HepG2 (cell line): Measurements from ENCODE around the gene EYA3. TPM values are rescaled to one million over a fixed set of nuclear protein-coding genes. Genes with fewer than 3 reads are reported as not detected.

Experiments
- CHCHD3 ChIP-seq: sonication (generic); formaldehyde crosslinking; IDR thresholded peaks from 2 replicates; pipeline ENCODE4 v1.8.0; 2022; ENCODE audit warnings: mild to moderate bottlenecking, missing genetic modification reagents, moderate library complexity
- CHD4 ChIP-seq: fragments of 200-600 bp; sonication (generic); IDR thresholded peaks from 2 replicates; pipeline ENCODE4 v1.7.0; 2017; ENCODE audit warnings: mild to moderate bottlenecking, low read length, borderline replicate concordance
- PLRG1 ChIP-seq: fragments of 450-650 bp; conservative IDR thresholded peaks from 2 replicates; pipeline ENCODE4 v1.6.1; 2016
- ZMYM3 ChIP-seq: sonication (generic); formaldehyde crosslinking; IDR thresholded peaks from 2 replicates; pipeline ENCODE4 v1.5.1; 2020; ENCODE audit warnings: mild to moderate bottlenecking, missing genetic modification reagents
- ZNF367 ChIP-seq: sonication (generic); formaldehyde crosslinking; IDR thresholded peaks from 2 replicates; pipeline ENCODE4 v1.4.0; 2020; ENCODE audit warnings: missing genetic modification reagents, borderline replicate concordance
- ZNF441 ChIP-seq: sonication (generic); formaldehyde crosslinking; IDR thresholded peaks from 2 replicates; pipeline ENCODE4 v1.7.0; 2021; ENCODE audit warnings: missing genetic modification reagents, borderline replicate concordance
- ZNF747 ChIP-seq: sonication (generic); formaldehyde crosslinking; IDR thresholded peaks from 2 replicates; pipeline ENCODE4 v1.8.1; 2023; ENCODE audit warnings: missing genetic modification reagents, mild to moderate bottlenecking, borderline replicate concordance
- polyA plus RNA-seq, 8 experiments: library from polyadenylated mRNA; depleted of rRNA in 3 of 8; stranded (reverse) in 7 of 8; unstranded in 1 of 8; fragments of >200 nt; fragmentation: Illumina TruSeq in 4 of 8; extraction: Trizol in 4 of 8; gene quantifications; 2 replicates each; pipeline versions ENCODE4 v1.2.1 to v1.2.3, GENCODE V29; 2011 to 2016; ENCODE audit warnings: low read depth in 4 of 8, missing spikeins in 1 of 8, mixed read lengths in 1 of 8; ENCODE audit not compliant: insufficient read depth in 1 of 8
- total RNA-seq, 5 experiments: library from RNA; depleted of rRNA; stranded (reverse); fragments of >200 nt; fragmentation: Illumina TruSeq; extraction: Trizol; gene quantifications; 2 replicates each; pipeline ENCODE4 v1.2.3, GENCODE V29; 2016; ENCODE audit warnings: low read depth in 1 of 5
- TF ChIP-seq, protein P1 (sequence below), 2 experiments: sonication (generic) in 1 of 2; formaldehyde crosslinking in 1 of 2; IDR thresholded peaks; 2 replicates each; pipeline versions ENCODE4 v1.5.1 to v1.6.1; 2011 to 2020; ENCODE audit warnings: borderline replicate concordance in 1 of 2, low read depth in 1 of 2, low read length in 1 of 2, mild to moderate bottlenecking in 1 of 2, missing genetic modification reagents in 1 of 2, moderate library complexity in 1 of 2
- TF ChIP-seq, protein P2 (sequence below): sonication (generic); formaldehyde crosslinking; IDR thresholded peaks from 2 replicates; pipeline ENCODE4 v1.9.0; 2021; ENCODE audit warnings: missing genetic modification reagents, borderline replicate concordance
- TF ChIP-seq, protein P3 (sequence below), 2 experiments: fragments of 450-650 bp in 1 of 2; sonication (generic) in 1 of 2; formaldehyde crosslinking; IDR thresholded peaks; 2 replicates each; pipeline versions ENCODE4 v1.5.0 to v1.8.0; 2020 to 2022; ENCODE audit warnings: mild to moderate bottlenecking in 1 of 2, missing genetic modification reagents in 1 of 2
- TF ChIP-seq, protein P4 (sequence below): sonication (generic); formaldehyde crosslinking; IDR thresholded peaks from 2 replicates; pipeline ENCODE4 v1.5.0; 2020; ENCODE audit warnings: mild to moderate bottlenecking, missing genetic modification reagents
- TF ChIP-seq, protein P5 (sequence below): sonication (generic); formaldehyde crosslinking; IDR thresholded peaks from 2 replicates; pipeline ENCODE4 v1.8.1; 2023; ENCODE audit warnings: mild to moderate bottlenecking, moderate library complexity, missing genetic modification reagents

EYA3 gene
- total and polyA plus RNA-seq, 2 of the 13 experiments (the other 11 are each of a cell fraction or from before 2014, with no cell fraction given): 13.9 to 19.7 TPM

DNA sequence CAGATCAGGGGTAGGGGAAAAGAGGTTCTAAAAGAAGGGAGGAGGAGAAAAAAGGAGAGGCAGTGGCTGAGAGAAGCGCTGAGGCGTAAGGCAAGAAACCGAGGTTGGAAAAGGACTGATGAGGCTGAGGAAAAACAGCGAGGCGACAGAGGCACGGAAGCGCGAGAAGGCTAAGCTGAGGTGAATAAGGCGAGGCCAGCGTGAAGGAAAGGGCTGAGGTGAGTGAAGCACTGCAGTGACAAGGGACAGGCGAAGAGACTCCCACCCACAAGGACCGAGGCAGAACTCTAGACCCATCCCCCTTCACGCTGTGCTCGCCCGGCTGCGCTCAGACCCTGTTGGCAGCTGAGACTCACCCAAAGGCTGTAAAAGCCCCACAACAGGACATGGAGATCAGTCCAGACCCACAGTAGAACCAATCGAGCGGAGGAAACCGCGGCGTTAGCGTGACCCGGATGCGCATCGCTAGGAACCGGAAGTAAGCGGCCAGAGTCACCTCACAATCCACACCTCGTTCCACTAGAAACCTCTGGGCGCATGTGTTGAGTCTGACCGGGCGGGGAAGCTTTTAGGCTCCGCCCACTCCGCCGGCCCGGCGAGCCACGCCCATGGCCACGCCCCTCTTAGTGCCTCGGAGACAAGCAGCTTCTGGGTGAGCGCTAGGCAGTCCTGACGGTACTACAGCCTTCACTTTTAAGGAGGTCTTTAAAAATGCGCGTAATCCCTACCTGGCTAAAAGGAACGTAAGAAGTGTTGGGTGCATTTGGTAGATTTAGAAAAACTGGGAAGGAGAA is at the start of gene EYA3 (continued):
- TF ChIP-seq ZMYM3 (CRISPR knock-in tag) (no peak), ZNF441 (CRISPR knock-in tag) (peak; percentile 78; the same call in 1 of the 2 replicates), ZNF747 (CRISPR knock-in tag) (peak; percentile 77), PLRG1 (no peak), ZNF367 (no peak), CHD4 (no peak), CHCHD3 (CRISPR knock-in tag) (no peak)
- TF ChIP-seq, protein P1, sequence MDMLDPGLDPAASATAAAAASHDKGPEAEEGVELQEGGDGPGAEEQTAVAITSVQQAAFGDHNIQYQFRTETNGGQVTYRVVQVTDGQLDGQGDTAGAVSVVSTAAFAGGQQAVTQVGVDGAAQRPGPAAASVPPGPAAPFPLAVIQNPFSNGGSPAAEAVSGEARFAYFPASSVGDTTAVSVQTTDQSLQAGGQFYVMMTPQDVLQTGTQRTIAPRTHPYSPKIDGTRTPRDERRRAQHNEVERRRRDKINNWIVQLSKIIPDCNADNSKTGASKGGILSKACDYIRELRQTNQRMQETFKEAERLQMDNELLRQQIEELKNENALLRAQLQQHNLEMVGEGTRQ (IDR thresholded peaks at IDR 0.05; ENCODE audit: low read depth, low read length): no peak
- TF ChIP-seq, protein P1 (CRISPR knock-in tag; IDR thresholded peaks at IDR 0.05; ENCODE audit: borderline replicate concordance): no peak
- TF ChIP-seq, protein P2, sequence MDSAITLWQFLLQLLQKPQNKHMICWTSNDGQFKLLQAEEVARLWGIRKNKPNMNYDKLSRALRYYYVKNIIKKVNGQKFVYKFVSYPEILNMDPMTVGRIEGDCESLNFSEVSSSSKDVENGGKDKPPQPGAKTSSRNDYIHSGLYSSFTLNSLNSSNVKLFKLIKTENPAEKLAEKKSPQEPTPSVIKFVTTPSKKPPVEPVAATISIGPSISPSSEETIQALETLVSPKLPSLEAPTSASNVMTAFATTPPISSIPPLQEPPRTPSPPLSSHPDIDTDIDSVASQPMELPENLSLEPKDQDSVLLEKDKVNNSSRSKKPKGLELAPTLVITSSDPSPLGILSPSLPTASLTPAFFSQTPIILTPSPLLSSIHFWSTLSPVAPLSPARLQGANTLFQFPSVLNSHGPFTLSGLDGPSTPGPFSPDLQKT (CRISPR knock-in tag): no peak
- TF ChIP-seq, protein P3, sequence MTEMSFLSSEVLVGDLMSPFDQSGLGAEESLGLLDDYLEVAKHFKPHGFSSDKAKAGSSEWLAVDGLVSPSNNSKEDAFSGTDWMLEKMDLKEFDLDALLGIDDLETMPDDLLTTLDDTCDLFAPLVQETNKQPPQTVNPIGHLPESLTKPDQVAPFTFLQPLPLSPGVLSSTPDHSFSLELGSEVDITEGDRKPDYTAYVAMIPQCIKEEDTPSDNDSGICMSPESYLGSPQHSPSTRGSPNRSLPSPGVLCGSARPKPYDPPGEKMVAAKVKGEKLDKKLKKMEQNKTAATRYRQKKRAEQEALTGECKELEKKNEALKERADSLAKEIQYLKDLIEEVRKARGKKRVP (CRISPR knock-in tag; IDR thresholded peaks at IDR 0.05): no peak
- TF ChIP-seq, protein P4, sequence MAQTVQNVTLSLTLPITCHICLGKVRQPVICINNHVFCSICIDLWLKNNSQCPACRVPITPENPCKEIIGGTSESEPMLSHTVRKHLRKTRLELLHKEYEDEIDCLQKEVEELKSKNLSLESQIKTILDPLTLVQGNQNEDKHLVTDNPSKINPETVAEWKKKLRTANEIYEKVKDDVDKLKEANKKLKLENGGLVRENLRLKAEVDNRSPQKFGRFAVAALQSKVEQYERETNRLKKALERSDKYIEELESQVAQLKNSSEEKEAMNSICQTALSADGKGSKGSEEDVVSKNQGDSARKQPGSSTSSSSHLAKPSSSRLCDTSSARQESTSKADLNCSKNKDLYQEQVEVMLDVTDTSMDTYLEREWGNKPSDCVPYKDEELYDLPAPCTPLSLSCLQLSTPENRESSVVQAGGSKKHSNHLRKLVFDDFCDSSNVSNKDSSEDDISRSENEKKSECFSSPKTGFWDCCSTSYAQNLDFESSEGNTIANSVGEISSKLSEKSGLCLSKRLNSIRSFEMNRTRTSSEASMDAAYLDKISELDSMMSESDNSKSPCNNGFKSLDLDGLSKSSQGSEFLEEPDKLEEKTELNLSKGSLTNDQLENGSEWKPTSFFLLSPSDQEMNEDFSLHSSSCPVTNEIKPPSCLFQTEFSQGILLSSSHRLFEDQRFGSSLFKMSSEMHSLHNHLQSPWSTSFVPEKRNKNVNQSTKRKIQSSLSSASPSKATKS: no peak
- TF ChIP-seq, protein P5, sequence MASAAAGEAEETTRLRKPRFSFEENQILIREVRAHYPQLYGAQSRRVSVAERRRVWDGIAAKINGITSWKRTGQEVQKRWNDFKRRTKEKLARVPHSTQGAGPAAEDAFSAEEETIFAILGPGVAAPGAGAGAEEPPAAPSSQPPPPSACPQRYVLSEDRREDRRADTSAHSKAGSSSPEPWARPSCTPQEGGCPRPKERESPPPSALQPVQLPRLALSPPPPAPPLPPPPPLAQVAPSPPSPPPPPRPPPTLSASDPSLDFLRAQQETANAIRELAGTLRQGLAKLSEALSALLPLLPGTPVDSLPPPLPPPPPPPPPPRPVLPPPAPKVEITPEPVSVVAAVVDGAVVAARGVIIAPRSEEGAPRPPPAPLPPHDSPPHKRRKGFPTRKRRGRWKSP (CRISPR knock-in tag): peak; percentile 70; the same call in 1 of the 2 replicates
